Tongue (tissue), 2 donors: Measurements from ENCODE around the gene EPS8. TPM values are rescaled to one million over a fixed set of nuclear protein-coding genes. Genes with fewer than 3 reads are reported as not detected.

Experiments used
- DNase-seq: peaks from one replicate; pipeline ENCODE4 v3.0.0-alpha.2; 2015
- total RNA-seq: library from RNA; depleted of rRNA; stranded (reverse); fragments of >200 nt; gene quantifications from one replicate; pipeline ENCODE4 v1.2.3, GENCODE V29; 2014

EPS8 gene
- total RNA-seq, 1 donor from 2014 or later: 39.8 TPM

DNA sequence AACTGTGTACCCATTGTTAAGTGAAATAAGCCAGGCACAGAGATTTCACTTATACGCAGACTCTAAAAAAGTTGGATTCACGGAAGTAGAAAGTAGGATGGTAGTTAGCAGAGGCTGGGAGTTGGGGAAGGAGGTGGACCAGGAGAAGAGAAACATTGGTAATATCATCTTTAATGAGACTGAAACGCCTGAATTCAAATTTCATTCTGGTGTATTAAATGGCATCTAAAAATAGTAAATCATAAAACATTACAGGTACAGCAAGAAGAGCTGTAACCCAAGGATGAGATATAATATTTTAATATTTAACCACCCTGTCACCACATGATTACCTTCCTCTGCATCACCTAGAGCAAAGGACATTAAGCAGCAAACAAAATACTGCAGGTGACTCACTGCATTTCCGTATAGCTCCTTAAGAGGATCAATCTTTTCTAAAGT, 99.4 kb downstream of the EPS8 start:
- no peak for DNase-seq

DNA sequence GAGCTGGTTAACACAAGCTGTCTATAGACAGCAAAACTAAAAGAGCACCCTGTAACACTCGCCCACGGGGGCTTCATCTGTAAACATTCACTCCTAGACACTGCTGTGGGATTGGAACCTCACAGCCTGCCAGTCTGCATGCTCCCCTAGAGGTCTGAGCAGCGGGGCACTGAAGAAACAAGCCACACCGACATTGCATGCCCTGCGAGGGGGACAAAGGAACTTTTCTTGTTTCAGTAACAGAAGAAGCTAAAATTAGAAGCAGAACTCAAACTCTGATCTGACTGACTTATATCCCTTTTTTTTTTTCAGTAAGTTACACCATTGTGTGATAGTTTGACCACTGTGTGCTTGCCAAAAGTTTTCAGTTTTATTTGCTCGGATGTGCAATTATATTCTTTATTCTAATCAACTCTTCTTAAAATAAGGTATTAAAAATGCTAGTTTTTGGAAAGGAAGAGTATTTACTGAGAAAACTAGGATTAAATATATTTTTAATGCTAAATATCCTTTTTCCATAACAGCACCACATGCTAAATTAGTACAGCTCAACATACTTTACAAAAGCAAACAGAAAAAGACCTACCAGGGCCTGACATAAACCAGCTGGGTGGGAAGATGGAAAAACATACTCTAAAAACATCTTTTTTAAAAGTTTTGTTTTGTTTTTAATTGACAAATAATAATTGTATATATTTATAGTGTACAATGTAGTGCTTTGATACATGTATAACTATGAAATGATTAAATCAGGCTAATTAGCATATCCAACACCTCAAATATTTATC, 100.2 kb downstream of the EPS8 start:
- no peak for DNase-seq

DNA sequence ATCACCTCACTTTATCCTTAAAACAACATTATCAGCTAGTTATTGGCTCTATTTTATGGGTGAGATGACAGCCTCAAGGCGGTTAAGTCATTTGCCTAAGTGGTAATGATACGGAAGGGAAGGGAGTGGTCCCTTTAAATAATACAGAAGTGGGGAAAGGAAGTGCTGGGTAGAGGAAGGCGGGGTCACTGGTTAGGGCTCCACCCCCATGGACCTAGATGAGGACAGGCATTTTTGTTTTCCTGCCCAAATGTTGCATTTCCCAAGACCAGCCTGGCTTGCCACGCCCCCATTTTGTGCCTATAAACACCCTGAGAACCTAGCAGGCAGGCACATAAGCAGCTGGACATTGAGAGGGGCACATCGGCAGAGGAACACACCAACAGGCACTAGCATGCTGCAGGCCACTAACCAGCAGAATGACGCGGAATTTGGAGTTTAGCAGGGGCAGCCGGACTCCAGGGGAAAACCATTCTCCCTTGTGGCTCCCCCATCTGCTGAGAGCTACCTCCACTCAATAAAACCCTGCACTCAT, 100.9 kb downstream of the EPS8 start:
- DNase-seq: peak; percentile 22

DNA sequence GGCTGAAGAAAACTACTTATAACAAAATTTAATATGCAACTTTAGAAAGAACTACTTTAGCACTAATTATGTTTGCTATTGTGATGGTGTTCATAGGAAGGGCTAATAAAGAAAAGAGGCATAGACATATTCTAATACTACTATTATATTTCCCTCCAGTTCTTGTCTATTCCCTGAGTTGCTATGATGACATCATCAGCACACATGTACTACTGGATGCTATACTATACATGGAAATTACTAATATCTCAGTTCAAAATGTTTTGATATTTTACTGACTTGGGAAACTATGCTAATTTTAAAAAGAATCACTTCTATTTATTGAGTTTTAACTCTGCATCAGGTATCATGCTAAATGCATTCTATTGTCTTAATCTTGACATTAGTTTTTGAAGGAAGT, 101.6 kb downstream of the EPS8 start:
- no peak for DNase-seq

DNA sequence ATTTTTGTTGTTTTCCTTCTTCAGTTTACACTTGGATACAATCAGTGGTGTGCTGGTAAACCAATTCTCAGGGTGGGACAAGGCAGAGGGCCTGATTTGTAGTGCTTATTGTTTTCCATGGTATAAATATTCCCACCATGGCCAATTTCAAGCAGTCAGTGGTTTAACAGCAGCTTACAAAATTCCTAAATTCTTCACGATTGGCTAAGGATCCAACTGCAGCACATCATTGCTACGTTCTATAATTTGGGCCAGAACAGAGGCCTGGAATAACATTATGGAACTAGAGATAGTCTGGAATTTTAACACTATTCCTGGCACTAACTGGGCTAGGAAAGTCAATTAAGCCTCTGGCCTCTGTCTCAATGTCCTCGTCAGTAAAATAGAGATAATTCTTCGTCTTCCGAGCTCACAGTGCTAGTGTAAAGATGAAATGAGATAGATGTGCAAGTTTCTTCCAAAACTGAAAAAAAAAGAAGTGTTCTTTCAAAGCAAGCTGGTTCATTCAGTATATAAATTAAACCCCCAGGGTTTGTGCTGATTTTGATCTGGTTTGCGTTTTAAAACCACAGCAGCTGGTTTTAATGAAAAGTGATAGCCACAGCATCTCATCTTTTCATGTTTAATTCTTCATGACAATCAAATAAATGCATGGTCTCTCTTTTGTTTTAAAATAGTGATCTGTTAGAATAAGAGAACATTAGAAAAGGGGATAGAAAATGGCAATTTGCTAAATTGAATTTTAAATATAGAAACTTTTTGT, 104.1 kb downstream of the EPS8 start:
- peak; percentile 37 for DNase-seq

DNA sequence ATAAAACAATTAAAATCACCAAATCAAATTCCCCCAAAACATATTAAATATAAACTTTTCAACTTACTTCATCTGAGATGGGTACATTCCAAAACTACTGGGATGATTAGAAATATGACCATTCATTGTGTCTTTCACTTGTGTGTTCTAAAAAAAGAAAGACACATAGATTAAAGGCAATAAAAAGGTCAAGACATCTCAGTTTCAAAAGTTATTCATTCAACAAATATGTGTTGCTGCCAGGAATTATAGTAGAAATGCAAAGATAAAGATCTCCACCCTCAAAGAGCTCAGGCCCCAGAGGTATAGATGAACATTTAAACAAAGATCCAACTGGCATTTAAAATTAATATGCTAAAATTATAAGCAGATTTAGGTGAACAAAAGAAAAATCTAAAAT, 106.4 kb downstream of the EPS8 start:
- no peak for DNase-seq

DNA sequence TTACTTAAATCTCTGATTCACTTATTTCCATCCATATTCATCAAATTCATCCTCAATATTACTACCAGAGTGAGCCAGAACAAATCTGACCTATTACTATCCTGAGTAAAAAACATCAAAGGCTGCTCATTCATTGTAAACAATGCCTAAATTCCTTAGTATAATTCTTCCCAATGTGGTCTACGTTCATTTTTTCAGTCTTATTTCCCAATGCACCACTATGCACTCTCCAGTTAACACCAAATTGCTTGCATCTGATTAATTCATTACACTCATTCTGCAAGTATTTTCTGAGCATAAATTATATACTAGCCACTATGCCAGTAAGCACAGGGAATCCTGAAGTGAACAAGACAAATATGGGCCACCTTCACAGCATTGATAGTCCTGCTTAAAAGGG, 110.0 kb downstream of the EPS8 start:
- no peak for DNase-seq

DNA sequence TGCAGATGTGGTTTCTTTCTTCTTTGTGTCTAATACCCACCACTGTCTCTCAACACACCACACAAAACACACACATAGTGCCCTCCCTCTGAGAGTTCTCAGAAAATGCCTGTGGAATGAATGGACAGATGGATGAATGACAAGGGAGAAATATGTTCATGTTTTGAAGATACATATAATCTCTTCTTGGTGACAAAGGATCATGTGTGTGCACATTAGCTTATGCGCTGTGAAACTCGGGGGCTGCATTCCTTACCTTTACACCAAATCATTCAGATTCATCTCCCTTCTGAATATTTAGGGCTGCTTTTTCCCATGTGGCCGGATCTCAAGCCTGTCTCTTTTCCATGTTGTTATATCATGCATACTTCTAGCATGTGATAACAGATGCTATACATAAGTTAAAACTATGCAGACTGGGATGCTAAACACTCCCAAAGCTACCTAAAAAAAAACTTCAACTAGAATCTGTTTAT, 111.4 kb downstream of the EPS8 start:
- no peak for DNase-seq

DNA sequence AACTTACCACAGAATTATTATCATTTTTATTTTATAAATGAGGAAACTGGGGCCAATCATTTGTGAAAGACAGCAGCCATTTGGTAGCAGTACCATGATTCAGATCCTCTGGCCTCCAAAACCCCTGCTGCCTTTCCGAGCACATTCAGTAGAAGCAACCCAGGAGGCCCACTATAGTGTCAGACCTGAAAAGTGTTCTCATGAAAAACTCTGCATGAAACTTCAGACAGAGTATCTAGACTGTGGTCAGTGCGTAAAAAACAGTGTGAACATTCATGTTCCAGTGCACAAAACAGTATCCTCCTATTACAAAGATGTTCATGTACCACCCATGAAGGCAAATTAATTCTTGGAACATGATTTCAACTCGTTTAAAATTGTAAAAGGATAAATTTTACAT, 112.0 kb downstream of the EPS8 start:
- no peak for DNase-seq

DNA sequence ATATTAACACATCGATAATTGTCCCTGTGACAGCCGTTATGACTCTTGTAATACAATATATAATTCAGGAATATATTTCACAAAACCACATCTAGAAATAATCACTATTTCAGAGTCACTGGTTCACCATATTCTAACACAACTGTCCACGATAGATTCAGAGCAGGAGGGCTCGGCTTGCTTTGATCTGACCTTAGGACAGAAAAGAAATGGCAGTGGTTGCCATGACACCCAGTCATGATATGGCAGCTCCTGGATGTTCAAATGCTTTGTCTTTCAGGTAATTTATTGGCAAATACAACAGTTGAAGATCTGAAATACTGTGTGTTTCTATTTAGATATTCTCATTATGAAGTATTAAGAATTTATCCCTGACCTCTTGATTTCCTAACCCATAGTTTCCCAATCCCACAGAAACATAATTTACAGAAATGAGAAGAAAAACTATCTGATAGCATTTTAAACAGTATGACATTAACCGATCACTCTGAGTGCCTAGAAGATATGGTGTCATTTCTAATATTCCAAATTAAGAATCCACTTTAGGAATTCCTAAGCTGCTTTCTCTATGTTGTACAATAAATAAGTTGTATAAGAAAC, 116.4 kb downstream of the EPS8 start:
- no peak for DNase-seq

DNA sequence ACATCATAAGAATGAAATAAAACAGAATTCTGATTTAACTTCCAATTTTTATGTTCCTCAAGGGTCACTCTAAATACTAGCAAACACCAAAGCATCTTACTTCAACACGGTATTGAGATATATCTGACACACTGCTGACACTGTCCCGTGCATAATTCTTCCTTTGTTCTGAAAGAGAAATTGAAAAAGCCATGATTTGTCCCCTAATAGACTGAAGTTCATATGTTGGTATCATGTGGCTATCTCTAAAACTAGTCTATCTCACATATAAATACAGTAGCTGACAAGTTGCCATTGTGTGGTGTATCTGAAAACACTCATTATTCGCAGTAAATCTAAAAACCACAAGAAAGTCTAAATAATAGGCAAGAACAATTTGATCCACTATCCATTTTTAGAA, 118.4 kb downstream of the EPS8 start:
- no peak for DNase-seq

DNA sequence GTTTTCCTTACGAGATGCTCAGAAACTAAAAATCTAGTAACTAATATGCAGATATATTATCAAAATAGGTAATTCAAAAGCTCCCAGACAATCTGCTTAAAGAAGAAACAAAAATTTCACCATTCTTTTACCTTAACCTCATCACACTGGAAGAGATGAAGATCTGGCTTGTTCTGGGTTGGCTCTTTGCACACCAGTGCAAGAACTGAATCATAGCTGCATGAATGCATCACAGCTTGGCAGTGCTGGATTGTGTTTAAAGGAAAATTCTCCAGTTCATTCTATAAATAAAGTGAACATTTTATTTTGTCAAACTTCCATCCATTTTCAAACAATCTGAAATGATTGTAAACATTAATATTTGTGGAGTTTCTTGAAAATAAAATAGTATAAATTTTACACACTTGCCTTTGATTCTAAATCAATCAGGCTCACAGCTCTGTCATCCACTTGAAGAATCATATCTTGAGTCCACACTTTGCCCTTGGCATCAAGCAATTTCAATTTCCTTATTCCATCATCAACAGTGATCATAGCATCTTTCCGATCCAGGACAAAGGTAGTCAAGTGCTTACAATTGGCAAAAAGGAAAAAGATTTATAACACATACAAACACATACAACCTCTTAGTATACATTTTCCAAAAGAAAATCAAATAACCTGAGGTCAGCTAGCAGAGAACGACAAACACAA, 119.8 kb downstream of the EPS8 start:
- DNase-seq: no peak

DNA sequence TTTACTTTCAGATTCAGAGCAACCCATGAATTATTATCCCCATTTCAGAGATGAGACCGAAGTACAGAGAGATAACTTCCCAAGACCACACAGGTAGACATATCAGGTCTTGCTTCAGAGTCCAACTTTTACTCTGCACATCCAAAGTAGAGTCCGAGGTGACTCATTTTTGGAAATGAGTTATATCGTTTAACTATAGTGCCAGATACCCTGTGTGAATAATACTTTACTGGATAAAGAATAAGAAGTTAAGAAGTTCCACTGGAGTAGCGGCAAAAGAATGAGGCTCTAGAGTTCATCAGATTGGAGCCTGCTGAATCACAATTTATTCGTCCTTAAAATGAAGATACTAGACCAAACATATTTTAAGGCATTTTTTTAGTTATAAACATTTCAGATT, 124.7 kb downstream of the EPS8 start:
- no peak for DNase-seq

DNA sequence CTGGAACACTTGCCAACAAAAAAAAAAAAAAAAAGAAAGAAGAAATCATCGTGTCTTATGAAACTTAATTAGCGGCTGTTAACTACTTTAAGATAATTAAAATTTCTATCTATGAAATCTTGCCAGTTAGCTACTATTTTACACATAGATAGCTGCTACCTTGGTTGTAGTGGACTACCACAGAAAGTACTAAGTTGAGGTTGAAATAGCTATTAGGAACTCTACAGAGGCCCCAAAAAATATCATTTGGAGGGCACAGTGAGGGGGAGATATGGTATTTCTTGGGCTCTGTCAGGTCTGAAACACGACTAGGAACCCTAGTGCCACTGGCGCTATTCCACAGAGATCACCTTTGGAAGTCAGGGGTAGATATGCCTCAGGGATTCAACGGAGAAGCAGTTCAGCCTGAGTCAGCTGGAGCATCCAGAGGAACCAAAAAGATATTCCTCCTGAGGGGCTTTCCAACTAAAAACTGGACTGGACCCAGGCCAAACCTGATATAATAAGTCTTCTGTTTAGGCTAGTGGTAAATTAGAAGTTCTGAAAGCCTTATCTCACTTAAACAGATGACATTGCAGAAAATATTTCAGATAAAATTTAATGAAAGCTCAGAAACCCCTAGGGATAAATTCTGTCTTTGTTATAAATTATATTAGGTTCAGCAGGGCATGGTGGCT, 126.1 kb downstream of the EPS8 start:
- no peak for DNase-seq

DNA sequence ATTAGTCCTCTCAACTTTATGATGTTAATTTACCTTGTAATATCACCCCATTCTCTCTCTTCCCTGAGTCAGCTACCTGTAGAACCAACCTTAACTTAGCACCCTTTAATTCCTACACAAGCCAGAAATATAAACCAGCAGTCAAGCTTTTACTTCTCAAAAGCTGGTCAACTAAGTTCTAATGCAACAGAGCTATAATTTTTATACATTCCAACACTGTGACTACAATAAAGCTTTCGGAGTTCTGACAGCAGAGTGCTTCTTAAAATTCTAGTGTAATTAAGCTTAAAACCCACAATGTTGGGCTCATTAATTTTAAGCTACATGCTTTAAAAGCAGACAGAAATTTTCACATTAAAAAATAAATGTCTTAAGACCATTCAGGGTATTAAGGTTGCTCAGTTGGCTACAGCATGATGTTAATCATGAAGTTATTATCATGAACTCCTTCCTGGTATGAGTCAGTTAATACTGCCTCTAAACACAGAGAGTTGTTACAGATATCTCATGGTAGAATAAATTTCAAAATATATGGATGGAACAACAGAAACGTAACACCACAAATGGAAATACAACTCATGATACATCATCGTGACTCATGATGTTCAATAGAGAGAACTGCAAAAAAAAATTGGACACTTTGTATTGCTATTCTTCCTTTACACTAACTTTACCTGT, 126.7 kb downstream of the EPS8 start:
- DNase-seq: no peak

DNA sequence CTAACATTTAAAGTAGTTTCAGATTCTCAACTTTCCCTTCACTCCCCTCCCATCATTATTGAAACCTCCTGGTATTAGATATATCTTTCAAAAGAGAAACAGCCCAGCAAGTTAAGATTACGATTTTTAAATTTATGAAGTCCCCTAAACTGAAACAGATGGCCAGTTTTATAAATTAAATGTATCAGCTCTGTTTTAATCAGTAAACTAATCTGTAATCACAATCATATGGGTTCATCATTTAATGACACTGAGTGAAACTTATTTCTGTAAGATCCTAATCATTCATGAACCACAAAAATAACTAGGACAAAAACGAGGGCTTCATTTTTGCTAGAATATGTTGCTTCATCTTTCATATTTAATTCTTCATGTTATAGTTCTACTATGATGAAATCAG, 137.8 kb downstream of the EPS8 start:
- DNase-seq: no peak

DNA sequence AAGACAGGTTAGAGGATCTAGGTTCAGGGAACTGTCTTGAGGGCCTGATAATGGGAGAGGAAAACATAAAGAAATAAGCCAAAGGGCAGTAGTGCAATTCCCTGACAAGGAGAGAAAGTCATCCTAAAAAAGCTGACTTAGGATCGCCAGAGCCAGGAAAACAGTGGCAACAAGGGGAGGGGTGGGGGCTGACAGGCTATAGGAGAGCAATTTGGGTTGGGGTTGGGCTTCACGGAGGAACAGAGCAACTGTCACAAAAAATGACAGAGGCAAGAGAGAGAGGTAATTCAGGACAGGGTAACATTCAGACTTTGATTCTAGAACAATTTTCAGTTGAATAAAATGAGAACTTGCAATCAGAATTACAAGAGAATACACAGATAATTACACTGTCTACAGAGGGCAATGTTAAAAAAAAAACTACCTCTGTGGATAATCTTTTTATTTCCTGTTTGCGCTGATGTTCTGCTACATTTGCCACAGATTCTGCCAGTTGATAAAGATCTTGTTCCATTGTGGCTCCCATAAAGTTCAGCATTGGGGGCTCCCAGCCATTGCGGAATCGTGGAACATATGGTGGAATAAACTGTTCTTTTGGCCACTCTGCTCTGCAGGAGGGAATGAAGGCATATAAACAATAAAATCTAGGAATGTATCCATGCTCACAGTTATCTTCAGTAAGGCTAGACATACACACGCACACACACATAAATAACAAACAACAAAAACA, 138.6 kb downstream of the EPS8 start:
- no peak for DNase-seq

DNA sequence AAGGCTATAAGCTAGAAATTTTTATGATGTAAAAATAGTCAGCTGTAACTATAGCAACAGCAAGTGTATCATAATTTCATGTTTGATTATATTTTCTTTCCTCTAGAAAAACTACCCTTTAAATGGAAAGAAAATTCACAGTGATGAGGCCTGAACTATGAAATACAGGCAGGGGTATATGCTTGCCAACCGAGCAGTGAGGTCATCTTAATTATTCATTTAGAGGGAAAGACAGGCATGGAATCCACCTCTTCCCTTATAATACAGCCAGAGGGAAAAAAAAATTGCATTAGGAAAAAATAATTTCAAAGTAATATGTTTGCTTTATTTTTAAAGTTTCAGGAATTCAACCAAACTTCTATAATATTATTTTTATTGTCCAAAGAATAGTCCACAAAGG, 139.8 kb downstream of the EPS8 start:
- DNase-seq: no peak

DNA sequence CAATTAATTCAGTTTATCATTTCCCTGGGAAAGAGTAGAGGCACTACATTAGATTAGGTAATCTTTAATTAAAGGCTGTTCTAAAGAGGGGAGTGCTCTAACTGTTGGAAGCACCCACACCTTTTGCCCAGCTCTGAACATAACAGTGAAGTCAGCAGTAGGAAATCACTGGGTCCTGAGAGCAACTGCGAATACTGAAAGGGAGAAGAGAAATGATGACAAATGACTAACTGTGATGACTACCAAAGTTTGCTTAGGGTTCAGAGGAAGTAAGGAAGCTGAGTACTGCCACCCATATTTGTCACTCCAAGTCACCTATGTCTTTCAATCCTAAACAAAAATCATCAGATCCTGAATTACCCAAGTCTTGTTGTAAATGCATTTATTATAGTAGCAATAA, 140.6 kb downstream of the EPS8 start:
- no peak for DNase-seq

DNA sequence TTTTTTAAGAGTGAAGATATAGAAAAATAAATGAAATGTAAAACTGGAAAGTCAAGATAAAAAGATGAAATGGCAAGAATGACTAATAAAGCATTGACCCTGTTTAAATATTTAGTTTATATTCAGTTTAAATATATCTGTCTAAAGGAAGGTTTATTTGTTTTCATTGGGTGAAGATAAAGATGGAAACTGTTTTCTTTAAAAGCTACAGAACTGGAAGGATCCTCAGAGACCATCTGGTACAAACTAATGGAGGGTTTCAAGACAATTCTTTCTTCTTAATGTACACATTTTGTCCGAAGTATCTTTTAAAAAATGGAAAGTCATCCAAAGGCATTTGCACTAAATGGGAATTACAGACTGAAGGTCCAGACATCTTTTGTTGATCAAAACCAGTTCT, 142.6 kb downstream of the EPS8 start:
- DNase-seq: no peak

DNA sequence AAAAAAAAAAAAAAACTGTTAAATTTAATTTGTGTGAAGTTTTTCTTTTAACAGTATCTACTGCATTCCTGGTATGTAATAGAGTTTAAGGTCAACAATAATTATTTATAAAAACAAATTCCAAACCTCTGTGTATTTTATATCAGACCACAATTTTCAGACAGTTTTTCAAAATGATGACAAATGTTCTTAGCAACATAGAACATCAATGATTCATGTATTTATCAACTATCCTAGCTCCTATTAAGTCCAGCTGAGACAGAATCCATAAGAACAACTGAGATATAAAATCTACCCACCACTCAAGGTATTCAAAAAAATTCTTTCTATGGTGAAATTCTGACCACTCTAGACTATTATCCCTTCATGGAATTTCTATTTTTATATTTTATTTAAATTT, 144.5 kb downstream of the EPS8 start:
- no peak for DNase-seq
